ENCODE results near the gene CYTL1. TPM values are rescaled to one million over a fixed set of nuclear protein-coding genes. Genes with fewer than 3 reads are reported as not detected.

Gene CYTL1
- polyA plus RNA-seq, 2 of the 4 experiments (the other 2 are of a cell fraction): not detected

DNA sequence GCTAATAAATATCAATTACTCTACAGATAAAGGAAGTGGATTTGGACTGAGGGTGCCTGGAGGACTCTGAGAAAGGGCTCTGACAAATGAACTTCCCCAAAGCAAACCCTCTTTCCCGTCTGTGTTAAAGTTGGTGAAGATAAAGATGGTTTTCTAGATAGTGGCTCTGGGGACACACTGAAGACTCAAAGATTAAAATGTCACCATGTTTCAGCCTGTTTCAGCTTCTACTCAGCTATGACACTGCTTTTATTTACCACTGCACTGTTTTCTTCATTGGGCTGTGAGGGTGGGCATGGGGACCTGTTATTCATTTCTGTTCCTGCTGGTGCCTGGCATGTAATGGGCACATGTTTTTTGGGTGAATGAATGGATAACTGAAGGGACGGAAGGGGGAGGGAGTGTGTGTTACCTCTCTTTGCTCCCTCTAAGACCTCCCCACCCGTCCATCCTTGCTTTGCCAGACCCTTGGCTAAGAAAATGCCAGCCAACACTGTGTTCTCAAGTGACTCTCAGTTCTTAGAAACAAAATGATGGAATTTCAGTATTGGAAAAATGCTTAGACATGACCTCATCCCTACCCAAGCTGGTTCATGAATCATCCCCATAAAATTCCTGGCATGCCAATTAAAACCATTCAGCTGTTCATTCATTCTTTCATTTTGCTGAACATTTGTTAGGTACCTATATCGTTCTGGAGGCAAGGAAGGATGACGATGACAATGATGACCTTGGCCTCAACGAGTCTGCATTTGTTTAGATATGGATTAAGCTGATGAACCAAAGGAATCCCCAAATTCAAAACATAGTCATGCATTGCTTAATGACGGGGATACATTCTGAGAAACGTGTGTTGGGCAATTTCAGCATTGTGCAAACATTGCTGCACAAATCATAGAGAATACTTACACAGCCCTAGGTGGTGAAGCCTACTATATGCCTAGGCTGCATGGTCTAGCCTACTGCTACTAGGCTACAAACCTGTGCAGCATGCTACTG, 18.6 kb upstream of the CYTL1 start (continued):
- TF ChIP-seq ZC3H11A (IDR thresholded peaks at IDR 0.05) (no peak), EP300 (IDR thresholded peaks at IDR 0.05) (peak; percentile 75 to 88; a peak in 4 of 5 replicates), CEBPB (IDR thresholded peaks at IDR 0.05) (peak; percentile 99 to 100), RCOR1 (IDR thresholded peaks at IDR 0.05; ENCODE audit: low read depth, low read length) (no peak), CBX8 (IDR thresholded peaks at IDR 0.05) (no peak), JUNB (IDR thresholded peaks at IDR 0.05) (peak; percentile 93), HOXB13 (CRISPR knock-in tag; IDR thresholded peaks at IDR 0.05; ENCODE audit: low read depth) (no peak; the same call in 1 of the 2 replicates), MYC (IDR thresholded peaks at IDR 0.05; ENCODE audit: borderline replicate concordance, low read length) (no peak), FOSB (CRISPR knock-in tag; IDR thresholded peaks at IDR 0.05) (no peak), MAFK (IDR thresholded peaks at IDR 0.05; ENCODE audit: partially characterized antibody) (peak; percentile 30), NR3C1 (IDR thresholded peaks at IDR 0.05) (no peak), BHLHE40 (IDR thresholded peaks at IDR 0.05; ENCODE audit: low read depth, low read length) (no peak), KDM5A (IDR thresholded peaks at IDR 0.05) (no peak), TP53 (CRISPR knock-in tag; IDR thresholded peaks at IDR 0.05) (no peak), JUN (IDR thresholded peaks at IDR 0.05) (peak; percentile 93 to 95; a peak in 4 of 5 replicates)
- TF ChIP-seq, protein P1, sequence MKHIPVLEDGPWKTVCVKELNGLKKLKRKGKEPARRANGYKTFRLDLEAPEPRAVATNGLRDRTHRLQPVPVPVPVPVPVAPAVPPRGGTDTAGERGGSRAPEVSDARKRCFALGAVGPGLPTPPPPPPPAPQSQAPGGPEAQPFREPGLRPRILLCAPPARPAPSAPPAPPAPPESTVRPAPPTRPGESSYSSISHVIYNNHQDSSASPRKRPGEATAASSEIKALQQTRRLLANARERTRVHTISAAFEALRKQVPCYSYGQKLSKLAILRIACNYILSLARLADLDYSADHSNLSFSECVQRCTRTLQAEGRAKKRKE (CRISPR knock-in tag; IDR thresholded peaks at IDR 0.05; ENCODE audit: low read depth): no peak
- TF ChIP-seq, protein P2, sequence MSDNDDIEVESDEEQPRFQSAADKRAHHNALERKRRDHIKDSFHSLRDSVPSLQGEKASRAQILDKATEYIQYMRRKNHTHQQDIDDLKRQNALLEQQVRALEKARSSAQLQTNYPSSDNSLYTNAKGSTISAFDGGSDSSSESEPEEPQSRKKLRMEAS (IDR thresholded peaks at IDR 0.05): peak; percentile 75
- TF ChIP-seq, protein P3, sequence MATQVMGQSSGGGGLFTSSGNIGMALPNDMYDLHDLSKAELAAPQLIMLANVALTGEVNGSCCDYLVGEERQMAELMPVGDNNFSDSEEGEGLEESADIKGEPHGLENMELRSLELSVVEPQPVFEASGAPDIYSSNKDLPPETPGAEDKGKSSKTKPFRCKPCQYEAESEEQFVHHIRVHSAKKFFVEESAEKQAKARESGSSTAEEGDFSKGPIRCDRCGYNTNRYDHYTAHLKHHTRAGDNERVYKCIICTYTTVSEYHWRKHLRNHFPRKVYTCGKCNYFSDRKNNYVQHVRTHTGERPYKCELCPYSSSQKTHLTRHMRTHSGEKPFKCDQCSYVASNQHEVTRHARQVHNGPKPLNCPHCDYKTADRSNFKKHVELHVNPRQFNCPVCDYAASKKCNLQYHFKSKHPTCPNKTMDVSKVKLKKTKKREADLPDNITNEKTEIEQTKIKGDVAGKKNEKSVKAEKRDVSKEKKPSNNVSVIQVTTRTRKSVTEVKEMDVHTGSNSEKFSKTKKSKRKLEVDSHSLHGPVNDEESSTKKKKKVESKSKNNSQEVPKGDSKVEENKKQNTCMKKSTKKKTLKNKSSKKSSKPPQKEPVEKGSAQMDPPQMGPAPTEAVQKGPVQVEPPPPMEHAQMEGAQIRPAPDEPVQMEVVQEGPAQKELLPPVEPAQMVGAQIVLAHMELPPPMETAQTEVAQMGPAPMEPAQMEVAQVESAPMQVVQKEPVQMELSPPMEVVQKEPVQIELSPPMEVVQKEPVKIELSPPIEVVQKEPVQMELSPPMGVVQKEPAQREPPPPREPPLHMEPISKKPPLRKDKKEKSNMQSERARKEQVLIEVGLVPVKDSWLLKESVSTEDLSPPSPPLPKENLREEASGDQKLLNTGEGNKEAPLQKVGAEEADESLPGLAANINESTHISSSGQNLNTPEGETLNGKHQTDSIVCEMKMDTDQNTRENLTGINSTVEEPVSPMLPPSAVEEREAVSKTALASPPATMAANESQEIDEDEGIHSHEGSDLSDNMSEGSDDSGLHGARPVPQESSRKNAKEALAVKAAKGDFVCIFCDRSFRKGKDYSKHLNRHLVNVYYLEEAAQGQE (IDR thresholded peaks at IDR 0.05): no peak
- TF ChIP-seq, protein P4, sequence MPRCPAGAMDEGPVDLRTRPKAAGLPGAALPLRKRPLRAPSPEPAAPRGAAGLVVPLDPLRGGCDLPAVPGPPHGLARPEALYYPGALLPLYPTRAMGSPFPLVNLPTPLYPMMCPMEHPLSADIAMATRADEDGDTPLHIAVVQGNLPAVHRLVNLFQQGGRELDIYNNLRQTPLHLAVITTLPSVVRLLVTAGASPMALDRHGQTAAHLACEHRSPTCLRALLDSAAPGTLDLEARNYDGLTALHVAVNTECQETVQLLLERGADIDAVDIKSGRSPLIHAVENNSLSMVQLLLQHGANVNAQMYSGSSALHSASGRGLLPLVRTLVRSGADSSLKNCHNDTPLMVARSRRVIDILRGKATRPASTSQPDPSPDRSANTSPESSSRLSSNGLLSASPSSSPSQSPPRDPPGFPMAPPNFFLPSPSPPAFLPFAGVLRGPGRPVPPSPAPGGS (IDR thresholded peaks at IDR 0.05): peak; percentile 84; the same call in 1 of the 3 replicates

DNA sequence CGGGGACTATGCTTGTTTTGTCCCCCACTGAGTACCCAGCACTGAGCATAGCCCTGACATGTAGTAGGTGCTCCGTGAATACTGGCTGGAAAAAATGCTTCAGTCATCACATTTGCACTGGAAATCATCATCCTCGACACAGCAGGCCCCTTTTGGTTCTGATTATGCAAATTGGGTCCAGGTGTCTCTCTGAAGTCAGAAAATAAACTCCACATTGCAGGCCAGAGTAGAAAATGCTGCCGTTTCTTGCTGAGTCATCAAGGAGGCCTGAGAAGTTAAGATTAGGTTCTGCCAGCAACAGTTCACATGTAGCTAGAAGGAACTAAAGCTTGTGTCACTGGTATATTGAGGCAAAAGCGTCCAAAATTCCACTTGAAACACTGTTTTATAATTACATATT, 17.0 kb upstream of the CYTL1 start:
- H3K9me3 ChIP-seq: no peaks in the 10 kb centered on the region
- 0 out of 2 replicates have a peak, but pooled peaks have one; percentile 17 for TF ChIP-seq NFE2L2 (conservative IDR thresholded peaks at IDR 0.05; ENCODE audit: low read length)
- no peak for TF ChIP-seq KDM5A (IDR thresholded peaks at IDR 0.05)
- peak; percentile 96 for TF ChIP-seq MAFK (IDR thresholded peaks at IDR 0.05; ENCODE audit: partially characterized antibody)
- TF ChIP-seq HEYL (CRISPR knock-in tag; IDR thresholded peaks at IDR 0.05): no peak
- H3K4me1 ChIP-seq: peaks cover 31% of the 10 kb centered on the region
- H3K27ac ChIP-seq: peak overlapping the region; percentile 74 to 90; a peak in 5 of 6 replicates
- ATAC-seq: no peak
- DNase-seq (ENCODE audit: low read depth in 1 of 2, low spot score in 1 of 2): no peak
- CTCF ChIA-PET: interaction anchor here (1.0 to 1.8 kb wide), 4 partner anchors 9 to 42 kb away, joined by 3 to 7 read pairs (median 4); no protein-coding TSS in a partner anchor
- H3K4me3 ChIP-seq: no peak overlapping the region
- WGBS (ENCODE audit: missing lambda C conversion rate): 40% methylated on average over 5 of the region's 5 CpGs
- no peak for FAIRE-seq
- H3K4me2 ChIP-seq: no peak overlapping the region
- POLR2A ChIA-PET: no interaction called here
